Gastrocnemius medialis (tissue), 4 donors: ENCODE data around the gene PSMA6. TPM values are rescaled to one million over a fixed set of nuclear protein-coding genes. Genes with fewer than 3 reads are reported as not detected.

ENCODE experiments used
- ATAC-seq, 2 donors: fragments of 150-250 bp; one replicate each; pipeline ENCODE4 v1.9.1; 2016
- DNase-seq, 2 donors: peaks; one replicate each; pipeline ENCODE4 v3.0.0-alpha.2; 2019
- H3K27ac ChIP-seq, 4 donors: fragments of 200-600 bp; sonication (generic); 1 replicate in 1 of 4; 2 replicates in 3 of 4; pipeline ENCODE4 v1.5.1; 2016 to 2018; ENCODE audit warnings: mild to moderate bottlenecking in 2 of 4, moderate library complexity in 1 of 4
- H3K27me3 ChIP-seq, 3 donors: fragments of 200-600 bp; sonication (generic) in 2 of 3; 1 replicate in 1 of 3; 2 replicates in 2 of 3; pipeline versions ENCODE4 v1.5.1 to v1.6.0; 2016 to 2019; ENCODE audit warnings: mild to moderate bottlenecking in 1 of 3, moderate library complexity in 1 of 3
- H3K36me3 ChIP-seq, 2 donors: fragments of 200-600 bp; sonication (generic) in 1 of 2; one replicate each; pipeline ENCODE4 v1.5.1; 2017 to 2018
- H3K4me1 ChIP-seq, 2 donors: fragments of 200-600 bp; sonication (generic) in 1 of 2; one replicate each; pipeline ENCODE4 v1.5.1; 2016 to 2017; ENCODE audit warnings: mild to moderate bottlenecking in 2 of 2
- H3K4me3 ChIP-seq, 4 donors: fragments of 200-600 bp; sonication (generic) in 3 of 4; 1 replicate in 1 of 4; 2 replicates in 3 of 4; pipeline ENCODE4 v1.5.1; 2016 to 2019; ENCODE audit warnings: mild to moderate bottlenecking in 2 of 4
- H3K9me3 ChIP-seq, 3 donors: fragments of 200-600 bp; sonication (generic) in 2 of 3; 1 replicate in 1 of 3; 2 replicates in 2 of 3; pipeline ENCODE4 v1.5.1; 2016 to 2019
- CTCF ChIP-seq, 5 experiments: fragments of 450-650 bp in 3 of 5; fragments of 200-600 bp in 2 of 5; sonication (generic) in 2 of 5; IDR thresholded peaks in 4 of 5; conservative IDR thresholded peaks in 1 of 5; 1 replicate in 4 of 5; 2 replicates in 1 of 5; pipeline ENCODE4 v1.5.1; 2016 to 2019; ENCODE audit warnings: antibody characterized with exemption in 5 of 5, mild to moderate bottlenecking in 3 of 5, moderate library complexity in 3 of 5
- POLR2A ChIP-seq, 2 donors: fragments of 450-650 bp; IDR thresholded peaks; one replicate each; pipeline ENCODE4 v1.6.1; 2017; ENCODE audit warnings: antibody characterized with exemption in 2 of 2, mild to moderate bottlenecking in 2 of 2, moderate library complexity in 2 of 2
- in situ Hi-C, 4 donors: fragments of 200-750 bp; cut with MboI; loops; one replicate each; pipeline versions ENCODE4 v1.15.0 to v1.8.0; 2017; ENCODE audit warnings: low sequenced_read_pairs in 4 of 4
- intact Hi-C: fragments of 100-400 bp; cut with DNase I; formaldehyde crosslinking; loops from one replicate; pipeline ENCODE4 v1.15.1; 2023; ENCODE audit warnings: low total_unique reads
- total RNA-seq, 4 donors: library from RNA; depleted of rRNA; stranded (reverse); fragments of >200 nt; gene quantifications; one replicate each; pipeline versions ENCODE4 v1.1.0 to v1.2.3, GENCODE V29; 2016

PSMA6 gene
- total RNA-seq = 100 to 1,000 TPM; 323 to 502 (median 464) TPM

GRCh38 chr14:35292051-35292769 is at the start of gene PSMA6:
Gene PSMA6 (plus strand): TSS chr14:35292382. CDS start chr14:35292477, 95 bp downstream.
- in situ Hi-C loops (loop anchor here (5.0 to 10.0 kb wide), 2 partner anchors 113 to 115 kb away; partner anchors contain the start of gene NFKBIA (in 1 of the 4)), intact Hi-C loops (loop anchor here (1.0 to 10.0 kb wide), 8 partner anchors 49 to 513 kb away; partner anchors contain the start of genes PRORP, RALGAPA1 and SRP54)
- Histone ChIP-seq H3K4me1 (peaks cover 32 to 39% of the 10 kb centered on the region in 2 donors), H3K27ac (peak within 1 kb of the TSS; percentile 96 to 98 (median 96)), H3K36me3 (no peaks in the 10 kb centered on the region), H3K4me3 (peak within 1 kb of the TSS; percentile 84 to 94 (median 89)), H3K27me3 (no peaks in the 10 kb centered on the region), H3K9me3 (no peaks in the 10 kb centered on the region)
- ATAC-seq = peak; percentile 95 to 96
- peak; percentile 98 to 99 for DNase-seq
- peak; percentile 91 for TF ChIP-seq POLR2A (IDR thresholded peaks at IDR 0.05)
- TF ChIP-seq CTCF (IDR thresholded peaks at IDR 0.05 in 4 of 5, conservative IDR thresholded peaks at IDR 0.05 in 1 of 5) = no peak

GRCh38 chr14:35242599-35243311 is 49.4 kb upstream of the PSMA6 start:
- no peaks in the 10 kb centered on the region for H3K27me3 ChIP-seq
- H3K4me1 ChIP-seq = peaks cover 0 to 2% of the 10 kb centered on the region in 2 donors
- no peak overlapping the region for H3K4me3 ChIP-seq
- intact Hi-C loops (no loop called here), in situ Hi-C loops (no loop called here)
- ATAC-seq (no peak), DNase-seq (no peak)
- no peak overlapping the region for H3K27ac ChIP-seq
- TF ChIP-seq POLR2A (IDR thresholded peaks at IDR 0.05) = no peak
- TF ChIP-seq CTCF (IDR thresholded peaks at IDR 0.05 in 4 of 5, conservative IDR thresholded peaks at IDR 0.05 in 1 of 5) = no peak
- H3K36me3 ChIP-seq = no peaks in the 10 kb centered on the region
- no peaks in the 10 kb centered on the region for H3K9me3 ChIP-seq

- no peak for DNase-seq
- Histone ChIP-seq H3K27ac (no peak overlapping the region), H3K27me3 (no peaks in the 10 kb centered on the region), H3K9me3 (no peaks in the 10 kb centered on the region), H3K4me1 (peaks cover 7 to 11% of the 10 kb centered on the region in 2 donors), H3K36me3 (no peaks in the 10 kb centered on the region), H3K4me3 (no peak overlapping the region)
- intact Hi-C loops = no loop called here
- in situ Hi-C loops = no loop called here
- no peak for TF ChIP-seq POLR2A (IDR thresholded peaks at IDR 0.05)
- no peak for TF ChIP-seq CTCF (IDR thresholded peaks at IDR 0.05 in 4 of 5, conservative IDR thresholded peaks at IDR 0.05 in 1 of 5)
- no peak for ATAC-seq
These were observed 48.2 kb upstream of the PSMA6 start for GRCh38 chr14:35243956-35244355.

GRCh38 chr14:35244542-35244941 is 47.6 kb upstream of the PSMA6 start:
- H3K27ac ChIP-seq = no peak overlapping the region
- no peak overlapping the region for H3K4me3 ChIP-seq
- no peaks in the 10 kb centered on the region for H3K9me3 ChIP-seq
- H3K36me3 ChIP-seq = no peaks in the 10 kb centered on the region
- H3K4me1 ChIP-seq = peaks cover 7 to 11% of the 10 kb centered on the region in 2 donors
- intact Hi-C loops (no loop called here), in situ Hi-C loops (no loop called here)
- no peak for TF ChIP-seq POLR2A (IDR thresholded peaks at IDR 0.05)
- TF ChIP-seq CTCF (IDR thresholded peaks at IDR 0.05 in 4 of 5, conservative IDR thresholded peaks at IDR 0.05 in 1 of 5) = no peak
- DNase-seq (no peak), ATAC-seq (no peak)
- H3K27me3 ChIP-seq = no peaks in the 10 kb centered on the region
